ENCODE measurements around the gene FHIT. TPM values are rescaled to one million over a fixed set of nuclear protein-coding genes. Genes with fewer than 3 reads are reported as not detected.

FHIT gene
- total RNA-seq, 2 donors from 2014 or later = 6.8 to 12.3 TPM

GRCh38 chr3:61226166-61226686 is 25.0 kb downstream of the FHIT start:
- Mint-ChIP-seq H3K9me3 (no peaks in the 10 kb centered on the region), H3K4me3 (no peak overlapping the region), H3K4me1 (peaks cover 22% of the 10 kb centered on the region), H3K27me3 (ENCODE audit: insufficient read depth) (no peaks in the 10 kb centered on the region), H3K36me3 (ENCODE audit: low read depth) (no peaks in the 10 kb centered on the region), H3K27ac (no peak overlapping the region)
- no peak overlapping the region for H3K4me3 ChIP-seq (ENCODE audit: low read length)
- H3K9me3 ChIP-seq (ENCODE audit: control insufficient read depth, low read length) = no peaks in the 10 kb centered on the region
- no peak overlapping the region for H3K27ac ChIP-seq (ENCODE audit: low read depth, low read length)
- DNase-seq = no peak
- WGBS, 2 experiments (ENCODE audit: insufficient coverage in 1 of 2, insufficient read length in 1 of 2) = 79% methylated on average over 4 to 6 of the region's 6 CpGs
- no peak for TF ChIP-seq CTCF (conservative IDR thresholded peaks at IDR 0.05)
- no peaks in the 10 kb centered on the region for H3K27me3 ChIP-seq (ENCODE audit: control insufficient read depth, insufficient read depth, low read length, poor library complexity, severe bottlenecking)
- no peaks in the 10 kb centered on the region for H3K36me3 ChIP-seq (ENCODE audit: control insufficient read depth, insufficient read depth, low read length)
- H3K9ac ChIP-seq (ENCODE audit: extremely low read depth, low read length, poor library complexity, severe bottlenecking) = no peak overlapping the region
- H3K4me1 ChIP-seq (ENCODE audit: control insufficient read depth, insufficient read depth, low read length) = peaks cover 3% of the 10 kb centered on the region

- H3K36me3 Mint-ChIP-seq (ENCODE audit: low read depth) = no peaks in the 10 kb centered on the region
- no peak for TF ChIP-seq CTCF (conservative IDR thresholded peaks at IDR 0.05)
- no peaks in the 10 kb centered on the region for H3K9me3 Mint-ChIP-seq
- Histone ChIP-seq H3K36me3 (ENCODE audit: control insufficient read depth, insufficient read depth, low read length) (no peaks in the 10 kb centered on the region), H3K9me3 (ENCODE audit: control insufficient read depth, low read length) (no peaks in the 10 kb centered on the region), H3K27ac (ENCODE audit: low read depth, low read length) (no peak overlapping the region), H3K4me3 (ENCODE audit: low read length) (no peak overlapping the region), H3K9ac (ENCODE audit: extremely low read depth, low read length, poor library complexity, severe bottlenecking) (no peak overlapping the region), H3K27me3 (ENCODE audit: control insufficient read depth, insufficient read depth, low read length, poor library complexity, severe bottlenecking) (no peaks in the 10 kb centered on the region), H3K4me1 (ENCODE audit: control insufficient read depth, insufficient read depth, low read length) (peaks cover 3% of the 10 kb centered on the region)
- H3K4me3 Mint-ChIP-seq = no peak overlapping the region
- DNase-seq = no peak
- H3K27me3 Mint-ChIP-seq (ENCODE audit: insufficient read depth) = no peaks in the 10 kb centered on the region
- H3K4me1 Mint-ChIP-seq = peaks cover 22% of the 10 kb centered on the region
- H3K27ac Mint-ChIP-seq = no peak overlapping the region
- WGBS, 2 experiments (ENCODE audit: insufficient coverage in 1 of 2, insufficient read length in 1 of 2) = 97% methylated on average over 2 of the region's 2 CpGs; no CpG with 5 or more reads in 1 of the 2 experiments
Observed at GRCh38 chr3:61224823-61225222, 26.4 kb downstream of the FHIT start.

- no peak for DNase-seq
- Mint-ChIP-seq H3K4me1 (peaks cover 24% of the 10 kb centered on the region), H3K36me3 (ENCODE audit: low read depth) (no peaks in the 10 kb centered on the region), H3K27me3 (ENCODE audit: insufficient read depth) (no peaks in the 10 kb centered on the region), H3K9me3 (no peaks in the 10 kb centered on the region), H3K4me3 (no peak overlapping the region), H3K27ac (no peak overlapping the region)
- WGBS, 2 experiments (ENCODE audit: insufficient coverage in 1 of 2, insufficient read length in 1 of 2) = 95 to 100% methylated on average over 1 to 2 of the region's 2 CpGs
- Histone ChIP-seq H3K9ac (ENCODE audit: extremely low read depth, low read length, poor library complexity, severe bottlenecking) (no peak overlapping the region), H3K4me3 (ENCODE audit: low read length) (no peak overlapping the region), H3K9me3 (ENCODE audit: control insufficient read depth, low read length) (no peaks in the 10 kb centered on the region), H3K27ac (ENCODE audit: low read depth, low read length) (no peak overlapping the region), H3K4me1 (ENCODE audit: control insufficient read depth, insufficient read depth, low read length) (peaks cover 3% of the 10 kb centered on the region), H3K36me3 (ENCODE audit: control insufficient read depth, insufficient read depth, low read length) (no peaks in the 10 kb centered on the region), H3K27me3 (ENCODE audit: control insufficient read depth, insufficient read depth, low read length, poor library complexity, severe bottlenecking) (no peaks in the 10 kb centered on the region)
- TF ChIP-seq CTCF (conservative IDR thresholded peaks at IDR 0.05) = no peak
Observed at GRCh38 chr3:61223451-61223850, 27.8 kb downstream of the FHIT start.
